Neural crest cell (in vitro differentiated cells): ENCODE data around the gene CHAF1A. TPM values are rescaled to one million over a fixed set of nuclear protein-coding genes. Genes with fewer than 3 reads are reported as not detected.

ENCODE experiments used
- DNase-seq: peaks from one replicate; pipeline ENCODE4 v3.0.0; 2021; ENCODE audit warnings: low read depth, mixed read lengths, low spot score
- H3K27ac Mint-ChIP-seq: one replicate; pipeline ENCODE4 v1.8.0; 2021; ENCODE audit warnings: mild to moderate bottlenecking, mixed read lengths; ENCODE audit not compliant: unreplicated experiment
- H3K27me3 Mint-ChIP-seq: 2 replicates; pipeline ENCODE4 v1.8.0; 2021; ENCODE audit warnings: low read depth, mild to moderate bottlenecking, mixed read lengths
- H3K36me3 Mint-ChIP-seq: 2 replicates; pipeline ENCODE4 v1.8.0; 2021; ENCODE audit warnings: low read depth, mild to moderate bottlenecking, mixed read lengths
- H3K4me1 Mint-ChIP-seq: 2 replicates; pipeline ENCODE4 v1.8.0; 2021; ENCODE audit warnings: mixed read lengths
- H3K4me3 Mint-ChIP-seq: one replicate; pipeline ENCODE4 v1.8.0; 2021; ENCODE audit warnings: mild to moderate bottlenecking, mixed read lengths
- H3K9me3 Mint-ChIP-seq: 2 replicates; pipeline ENCODE4 v1.8.0; 2021; ENCODE audit warnings: mixed read lengths
- CTCF ChIP-seq: fragments of 200-600 bp; sonication (generic); conservative IDR thresholded peaks from 2 replicates; pipeline ENCODE4 v1.5.0; 2021; ENCODE audit warnings: antibody characterized with exemption, mild to moderate bottlenecking
- total RNA-seq: library from RNA; stranded (reverse); gene quantifications from 2 replicates; pipeline ENCODE4 v1.2.1, GENCODE V29; 2021

The CHAF1A gene
- total RNA-seq, 1 donor from 2014 or later, result 120 TPM

- peaks cover 12% of the 10 kb centered on the region for H3K27me3 Mint-ChIP-seq
- H3K9me3 Mint-ChIP-seq, result no peaks in the 10 kb centered on the region
- H3K27ac Mint-ChIP-seq, result no peak overlapping the region
- no peak for TF ChIP-seq CTCF
- peaks cover 12% of the 10 kb centered on the region for H3K4me1 Mint-ChIP-seq
- peak overlapping the region; percentile 54 for H3K4me3 Mint-ChIP-seq
- peaks cover 2% of the 10 kb centered on the region for H3K36me3 Mint-ChIP-seq
- no peak for DNase-seq
These were observed 38.7 kb upstream of the CHAF1A start for GRCh38 chr19:4363571-4364304.

GRCh38 chr19:4365341-4365740 lies 37.1 kb upstream of the CHAF1A start:
- Mint-ChIP-seq H3K4me1 (peaks cover 17% of the 10 kb centered on the region), H3K4me3 (no peak overlapping the region), H3K9me3 (no peaks in the 10 kb centered on the region), H3K27me3 (peaks cover 10% of the 10 kb centered on the region), H3K27ac (no peak overlapping the region), H3K36me3 (peaks cover 2% of the 10 kb centered on the region)
- DNase-seq, result no peak
- TF ChIP-seq CTCF, result no peak

- peaks cover 7% of the 10 kb centered on the region for H3K27me3 Mint-ChIP-seq
- H3K4me1 Mint-ChIP-seq, result peaks cover 17% of the 10 kb centered on the region
- no peak overlapping the region for H3K27ac Mint-ChIP-seq
- H3K4me3 Mint-ChIP-seq, result no peak overlapping the region
- no peak for TF ChIP-seq CTCF
- peaks cover 2% of the 10 kb centered on the region for H3K36me3 Mint-ChIP-seq
- no peak for DNase-seq
- H3K9me3 Mint-ChIP-seq, result no peaks in the 10 kb centered on the region
These were observed 36.4 kb upstream of the CHAF1A start for GRCh38 chr19:4365791-4366665.

GRCh38 chr19:4366666-4367335 lies 35.6 kb upstream of the CHAF1A start:
- no peaks in the 10 kb centered on the region for H3K9me3 Mint-ChIP-seq
- H3K4me1 Mint-ChIP-seq, result peaks cover 17% of the 10 kb centered on the region
- peaks cover 7% of the 10 kb centered on the region for H3K27me3 Mint-ChIP-seq
- H3K36me3 Mint-ChIP-seq, result peaks cover 2% of the 10 kb centered on the region
- no peak overlapping the region for H3K4me3 Mint-ChIP-seq
- DNase-seq, result no peak
- TF ChIP-seq CTCF, result no peak
- H3K27ac Mint-ChIP-seq, result peak overlapping the region; percentile 92

GRCh38 chr19:4367336-4367723 lies 35.1 kb upstream of the CHAF1A start:
- peak overlapping the region; percentile 92 for H3K27ac Mint-ChIP-seq

More at GRCh38 chr19:4367336-4367723, 35.1 kb upstream of the CHAF1A start:
- TF ChIP-seq CTCF, result no peak
- Mint-ChIP-seq H3K9me3 (no peaks in the 10 kb centered on the region), H3K4me1 (peaks cover 17% of the 10 kb centered on the region), H3K36me3 (no peaks in the 10 kb centered on the region), H3K27me3 (peaks cover 4% of the 10 kb centered on the region), H3K4me3 (no peak overlapping the region)
- DNase-seq, result no peak
